Measurements from ENCODE around the gene KRT4.

- TF ChIP-seq CTCF (conservative IDR thresholded peaks at IDR 0.05; ENCODE audit: low read depth in 2 of 2) (no peak), EZH2 (IDR thresholded peaks at IDR 0.05; ENCODE audit: low read depth, unreplicated experiment) (no peak), NANOG (IDR thresholded peaks at IDR 0.05; ENCODE audit: borderline replicate concordance) (no peak), EZH2phosphoT487 (IDR thresholded peaks at IDR 0.05; ENCODE audit: unreplicated experiment) (no peak), POLR2AphosphoS5 (IDR thresholded peaks at IDR 0.05; ENCODE audit: low read depth) (no peak), ETS1 (IDR thresholded peaks at IDR 0.05) (no peak), STAT1 (IDR thresholded peaks at IDR 0.05; ENCODE audit: unreplicated experiment) (no peak), JUNB (IDR thresholded peaks at IDR 0.05; ENCODE audit: unreplicated experiment) (no peak), ZNF462 (CRISPR knock-in tag; IDR thresholded peaks at IDR 0.05) (no peak), REST (IDR thresholded peaks at IDR 0.05; ENCODE audit: unreplicated experiment) (no peak)
Observed at GRCh38 chr12:52801773-52802172, 12.1 kb downstream of the KRT4 start.
